ENCODE measurements around the gene ERI3.

DNA sequence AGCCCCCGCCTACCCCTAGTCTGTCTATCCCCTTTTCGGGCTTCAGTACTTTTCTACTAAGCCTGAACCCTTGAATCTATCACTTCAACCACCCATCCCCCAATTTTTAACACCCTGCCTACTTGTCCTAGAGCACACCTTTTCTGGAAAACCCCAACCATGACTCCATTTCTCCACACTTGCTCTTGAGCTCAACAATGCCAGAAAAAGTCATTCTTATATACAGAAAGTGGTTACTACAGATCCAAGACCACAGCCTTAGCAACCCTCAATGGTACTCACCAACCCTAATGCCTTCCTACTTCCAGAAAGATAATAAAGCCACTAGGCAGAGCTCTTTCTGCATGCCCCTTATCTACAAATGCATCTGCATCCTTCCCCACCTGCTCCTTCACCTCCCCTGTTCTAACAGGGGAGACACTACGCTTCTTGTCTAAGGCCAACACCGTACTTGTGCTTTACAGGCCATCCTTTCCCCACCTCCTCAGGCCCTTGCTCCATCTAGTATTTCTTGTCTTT, 100.6 kb downstream of the ERI3 start:
- TF ChIP-seq POLR2AphosphoS5 (IDR thresholded peaks at IDR 0.05; ENCODE audit: insufficient read depth, low read depth, low read length) (no peak), EZH2 (IDR thresholded peaks at IDR 0.05; ENCODE audit: borderline replicate concordance, low read depth, low read length, severe bottlenecking) (no peak), POLR2A (IDR thresholded peaks at IDR 0.05; ENCODE audit: low read depth, low read length) (no peak), JUN (IDR thresholded peaks at IDR 0.05; ENCODE audit: borderline replicate concordance, insufficient read depth, insufficient read length, low read depth) (no peak)
- TF ChIP-seq, protein P1, sequence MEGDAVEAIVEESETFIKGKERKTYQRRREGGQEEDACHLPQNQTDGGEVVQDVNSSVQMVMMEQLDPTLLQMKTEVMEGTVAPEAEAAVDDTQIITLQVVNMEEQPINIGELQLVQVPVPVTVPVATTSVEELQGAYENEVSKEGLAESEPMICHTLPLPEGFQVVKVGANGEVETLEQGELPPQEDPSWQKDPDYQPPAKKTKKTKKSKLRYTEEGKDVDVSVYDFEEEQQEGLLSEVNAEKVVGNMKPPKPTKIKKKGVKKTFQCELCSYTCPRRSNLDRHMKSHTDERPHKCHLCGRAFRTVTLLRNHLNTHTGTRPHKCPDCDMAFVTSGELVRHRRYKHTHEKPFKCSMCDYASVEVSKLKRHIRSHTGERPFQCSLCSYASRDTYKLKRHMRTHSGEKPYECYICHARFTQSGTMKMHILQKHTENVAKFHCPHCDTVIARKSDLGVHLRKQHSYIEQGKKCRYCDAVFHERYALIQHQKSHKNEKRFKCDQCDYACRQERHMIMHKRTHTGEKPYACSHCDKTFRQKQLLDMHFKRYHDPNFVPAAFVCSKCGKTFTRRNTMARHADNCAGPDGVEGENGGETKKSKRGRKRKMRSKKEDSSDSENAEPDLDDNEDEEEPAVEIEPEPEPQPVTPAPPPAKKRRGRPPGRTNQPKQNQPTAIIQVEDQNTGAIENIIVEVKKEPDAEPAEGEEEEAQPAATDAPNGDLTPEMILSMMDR (IDR thresholded peaks at IDR 0.05; ENCODE audit: extremely low read depth in 1 of 2, insufficient read depth in 1 of 2, low read depth in 1 of 2, low read length in 2 of 2) = no peak
- TF ChIP-seq, protein P2, sequence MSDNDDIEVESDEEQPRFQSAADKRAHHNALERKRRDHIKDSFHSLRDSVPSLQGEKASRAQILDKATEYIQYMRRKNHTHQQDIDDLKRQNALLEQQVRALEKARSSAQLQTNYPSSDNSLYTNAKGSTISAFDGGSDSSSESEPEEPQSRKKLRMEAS (IDR thresholded peaks at IDR 0.05; ENCODE audit: insufficient read depth, insufficient read length) = no peak

Measured in endothelial cell of umbilical vein (primary cell).